Testis (tissue), 3 donors: ENCODE data around the gene UGT1A8. TPM values are rescaled to one million over a fixed set of nuclear protein-coding genes. Genes with fewer than 3 reads are reported as not detected.
"Not testable (repeated sequence)": the region's sequence is repeated elsewhere in the genome, so short reads cannot be mapped to it uniquely, and the experiment has no call there.

Experiments used
- DNase-seq: peaks from one replicate; pipeline ENCODE4 v3.0.0-alpha.2; 2019
- H3K27ac ChIP-seq, 2 donors: fragments of 200-600 bp; sonication (generic); one replicate each; pipeline ENCODE4 v1.5.1; 2019
- H3K27me3 ChIP-seq: fragments of 200-600 bp; sonication (generic); one replicate; pipeline ENCODE4 v1.5.1; 2019
- H3K36me3 ChIP-seq: fragments of 200-600 bp; sonication (generic); one replicate; pipeline ENCODE4 v1.5.1; 2017; ENCODE audit warnings: low read depth; ENCODE audit errors: missing control alignments
- H3K4me1 ChIP-seq: fragments of 200-600 bp; sonication (generic); one replicate; pipeline ENCODE4 v1.5.1; 2019
- H3K4me3 ChIP-seq, 2 donors: fragments of 200-600 bp; sonication (generic); one replicate each; pipeline ENCODE4 v1.5.1; 2017 to 2019
- H3K9me3 ChIP-seq: fragments of 200-600 bp; sonication (generic); one replicate; pipeline ENCODE4 v1.5.1; 2017
- POLR2A ChIP-seq: fragments of 450-650 bp; IDR thresholded peaks from one replicate; pipeline ENCODE4 v1.6.1; 2017; ENCODE audit warnings: antibody characterized with exemption, mild to moderate bottlenecking, moderate library complexity
- WGBS, 2 donors: methylation state at CpG; one replicate each; pipeline ENCODE4 v1.1.5; 2018; 5-methylcytosine and 5-hydroxymethylcytosine counted together
- intact Hi-C: fragments of 100-400 bp; cut with DNase I; formaldehyde crosslinking; loops from one replicate; pipeline ENCODE4 v1.15.1; 2023; ENCODE audit warnings: low total_unique reads
- polyA plus RNA-seq: library from polyadenylated mRNA; stranded (reverse); fragments of 350-450 nt; fragmentation: Illumina TruSeq; extraction: RNeasy Lipid Tissue Mini Kit (QIAGEN cat#74804); gene quantifications from one replicate; pipeline ENCODE4 v1.2.3, GENCODE V29; 2014; ENCODE audit warnings: low read depth, low replicate concordance; ENCODE audit not compliant: insufficient read depth
- total RNA-seq, 2 donors: library from RNA; depleted of rRNA; stranded (reverse); fragments of >200 nt; gene quantifications; one replicate each; pipeline ENCODE4 v1.2.3, GENCODE V29; 2016
- TF ChIP-seq, protein P1 (sequence below), 3 experiments: fragments of 450-650 bp in 2 of 3; fragments of 200-600 bp in 1 of 3; sonication (generic) in 1 of 3; IDR thresholded peaks; one replicate each; pipeline ENCODE4 v1.5.1; 2016 to 2019; ENCODE audit warnings: antibody characterized with exemption in 3 of 3, mild to moderate bottlenecking in 2 of 3, moderate library complexity in 1 of 3

Gene UGT1A8
- total and polyA plus RNA-seq, 3 donors from 2014 or later: 0.19 TPM; not detected in 2

DNA sequence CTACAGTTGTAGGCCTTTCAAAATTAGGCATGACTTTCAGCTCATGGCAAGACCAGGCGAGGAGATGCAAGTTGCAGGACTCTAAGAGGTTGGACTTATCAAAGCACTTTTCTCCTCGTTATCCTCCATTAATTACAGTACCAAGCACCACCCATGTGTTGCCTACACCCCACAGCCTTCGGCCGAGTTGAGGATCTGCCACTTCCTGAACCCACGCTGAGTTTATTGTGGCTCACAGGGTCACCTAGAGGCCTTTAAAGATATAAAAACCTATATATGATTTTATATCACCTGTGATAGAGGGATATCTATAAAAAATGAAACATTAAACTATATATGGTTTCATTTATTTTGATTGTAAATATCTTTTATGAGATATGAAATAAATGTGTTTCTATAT lies 21.4 kb downstream of the UGT1A8 start:
- Histone ChIP-seq H3K36me3 (no peaks in the 10 kb centered on the region), H3K27ac (no peak overlapping the region), H3K9me3 (no peaks in the 10 kb centered on the region), H3K4me3 (no peak overlapping the region), H3K4me1 (no peaks in the 10 kb centered on the region), H3K27me3 (no peaks in the 10 kb centered on the region)
- intact Hi-C loops: no loop called here
- WGBS, 2 donors: 68 to 70% methylated on average over 5 of the region's 5 CpGs
- TF ChIP-seq POLR2A: no peak
- TF ChIP-seq, protein P1, sequence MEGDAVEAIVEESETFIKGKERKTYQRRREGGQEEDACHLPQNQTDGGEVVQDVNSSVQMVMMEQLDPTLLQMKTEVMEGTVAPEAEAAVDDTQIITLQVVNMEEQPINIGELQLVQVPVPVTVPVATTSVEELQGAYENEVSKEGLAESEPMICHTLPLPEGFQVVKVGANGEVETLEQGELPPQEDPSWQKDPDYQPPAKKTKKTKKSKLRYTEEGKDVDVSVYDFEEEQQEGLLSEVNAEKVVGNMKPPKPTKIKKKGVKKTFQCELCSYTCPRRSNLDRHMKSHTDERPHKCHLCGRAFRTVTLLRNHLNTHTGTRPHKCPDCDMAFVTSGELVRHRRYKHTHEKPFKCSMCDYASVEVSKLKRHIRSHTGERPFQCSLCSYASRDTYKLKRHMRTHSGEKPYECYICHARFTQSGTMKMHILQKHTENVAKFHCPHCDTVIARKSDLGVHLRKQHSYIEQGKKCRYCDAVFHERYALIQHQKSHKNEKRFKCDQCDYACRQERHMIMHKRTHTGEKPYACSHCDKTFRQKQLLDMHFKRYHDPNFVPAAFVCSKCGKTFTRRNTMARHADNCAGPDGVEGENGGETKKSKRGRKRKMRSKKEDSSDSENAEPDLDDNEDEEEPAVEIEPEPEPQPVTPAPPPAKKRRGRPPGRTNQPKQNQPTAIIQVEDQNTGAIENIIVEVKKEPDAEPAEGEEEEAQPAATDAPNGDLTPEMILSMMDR (IDR thresholded peaks at IDR 0.05): no peak
- no peak for DNase-seq

DNA sequence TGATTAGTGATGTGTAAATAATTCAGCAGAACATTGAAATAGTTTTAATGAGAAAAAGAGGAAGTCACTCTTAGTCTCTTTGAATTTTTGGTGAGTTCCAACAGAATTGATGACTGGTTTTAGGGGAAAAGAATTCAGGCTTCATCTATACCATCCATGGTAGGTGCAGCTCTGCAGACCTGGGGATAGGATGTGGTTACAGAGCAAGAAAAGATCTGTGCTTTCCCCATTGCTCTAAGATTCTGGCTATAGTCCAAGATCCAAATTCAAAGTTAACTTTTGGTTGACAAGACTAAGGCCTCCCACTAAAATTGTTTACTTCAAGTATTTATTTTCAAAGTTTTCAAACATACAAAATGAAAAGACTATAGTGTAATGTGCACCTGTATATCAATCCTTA lies 22.4 kb downstream of the UGT1A8 start:
- no peak overlapping the region for H3K4me3 ChIP-seq
- H3K4me1 ChIP-seq: no peaks in the 10 kb centered on the region
- no peaks in the 10 kb centered on the region for H3K27me3 ChIP-seq
- DNase-seq: no peak
- TF ChIP-seq, protein P1 (IDR thresholded peaks at IDR 0.05): no peak
- no peak for TF ChIP-seq POLR2A
- H3K36me3 ChIP-seq: no peaks in the 10 kb centered on the region
- no peak overlapping the region for H3K27ac ChIP-seq
- H3K9me3 ChIP-seq: no peaks in the 10 kb centered on the region
- intact Hi-C loops: no loop called here

DNA sequence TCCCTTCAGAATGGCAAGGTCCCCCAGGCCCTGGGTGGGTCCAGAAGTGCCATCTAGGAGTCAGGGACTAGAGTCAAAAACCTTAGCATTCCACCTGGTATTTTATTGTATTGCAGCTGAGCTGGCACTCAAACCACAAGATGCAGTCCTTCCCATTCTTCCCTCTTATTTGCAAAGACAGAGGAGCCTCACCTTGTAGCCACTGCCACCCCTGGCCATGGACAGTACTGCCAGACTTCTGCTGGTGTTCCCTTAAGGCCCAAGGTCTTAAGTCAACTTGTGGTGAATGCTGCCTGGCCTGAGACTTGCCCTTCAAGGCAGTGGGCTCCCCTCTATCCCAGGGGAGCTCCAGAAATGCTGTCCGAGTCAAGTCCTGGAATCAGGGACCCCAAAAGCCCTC lies 25.7 kb downstream of the UGT1A8 start:
- no peaks in the 10 kb centered on the region for H3K36me3 ChIP-seq
- H3K4me1 ChIP-seq: no peaks in the 10 kb centered on the region
- DNase-seq: no peak
- no peaks in the 10 kb centered on the region for H3K9me3 ChIP-seq
- intact Hi-C loops: no loop called here
- whole genome bisulfite sequencing, 2 donors: 88% methylated on average over 1 of the region's 1 CpG; no CpG with 5 or more reads in 1 of the 2 donors
- TF ChIP-seq POLR2A: no peak
- TF ChIP-seq, protein P1 (IDR thresholded peaks at IDR 0.05): no peak
- H3K4me3 ChIP-seq: no peak overlapping the region
- H3K27me3 ChIP-seq: no peaks in the 10 kb centered on the region
- H3K27ac ChIP-seq: no peak overlapping the region

DNA sequence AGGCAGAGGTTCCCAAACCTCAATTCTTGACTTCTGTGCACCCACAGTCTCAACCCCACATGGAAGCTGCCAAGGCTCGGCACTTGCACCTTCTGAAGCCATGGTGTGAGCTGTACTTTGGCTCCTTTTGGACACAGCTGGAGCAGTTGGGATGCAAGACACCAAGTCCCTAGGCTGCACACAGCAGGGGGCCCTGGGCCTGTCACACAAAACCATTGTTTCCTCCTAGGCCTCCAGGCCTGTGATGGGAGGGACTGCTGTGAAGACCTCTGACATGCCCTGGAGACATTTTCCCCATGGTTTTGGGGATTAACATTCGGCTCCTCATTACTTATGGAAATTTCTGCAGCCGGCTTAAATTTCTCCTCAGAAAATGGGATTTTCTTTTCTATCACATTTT lies 28.6 kb downstream of the UGT1A8 start:
- H3K4me1 ChIP-seq, H3K9me3 ChIP-seq, H3K27me3 ChIP-seq, H3K36me3 ChIP-seq, intact Hi-C loops, DNase-seq, H3K27ac ChIP-seq, H3K4me3 ChIP-seq: not testable (repeated sequence)
- WGBS, 2 donors: 84 to 94% methylated on average over 3 of the region's 3 CpGs

DNA sequence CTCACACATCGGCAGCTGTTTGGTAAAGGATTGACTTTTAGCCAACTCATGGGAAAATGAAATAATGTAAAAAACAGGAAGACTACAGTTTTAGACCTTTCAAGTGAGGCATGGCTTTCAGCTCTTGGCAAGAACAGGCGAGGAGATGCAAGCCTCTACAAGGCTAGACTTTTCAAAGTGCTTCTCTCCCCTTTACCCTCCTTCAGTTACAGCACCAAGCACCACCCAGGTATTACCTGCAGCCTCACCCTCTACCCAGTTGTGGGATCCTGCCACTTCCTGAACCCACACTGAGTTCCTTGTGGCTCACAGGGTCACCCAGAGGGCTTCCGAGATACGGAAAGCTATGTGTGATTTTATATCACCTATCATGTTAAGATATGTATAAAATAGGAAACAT lies 33.5 kb downstream of the UGT1A8 start:
- Histone ChIP-seq H3K4me3 (no peak overlapping the region), H3K9me3 (no peaks in the 10 kb centered on the region), H3K4me1 (no peaks in the 10 kb centered on the region), H3K27ac (no peak overlapping the region), H3K27me3 (no peaks in the 10 kb centered on the region), H3K36me3 (no peaks in the 10 kb centered on the region)
- no peak for DNase-seq
- TF ChIP-seq, protein P1 (IDR thresholded peaks at IDR 0.05): no peak
- TF ChIP-seq POLR2A: no peak
- WGBS, 2 donors: 83 to 87% methylated on average over 4 of the region's 4 CpGs
- intact Hi-C loops: no loop called here
